AG04450 (cell line): ENCODE data around the gene TM4SF18. TPM values are rescaled to one million over a fixed set of nuclear protein-coding genes. Genes with fewer than 3 reads are reported as not detected.

ENCODE experiments used
- CTCF ChIA-PET: fragments of 300-600, 350-600 bp; formaldehyde crosslinking; extraction: SDS; loops from one replicate; lab custom pipeline; 2022; ENCODE audit warnings: antibody characterized with exemption, inconsistent platforms; lab: Charles Lee
- POLR2A ChIA-PET: fragments of 350-600 bp; formaldehyde crosslinking; extraction: SDS; loops from one replicate; lab custom pipeline; 2021; ENCODE audit warnings: antibody characterized with exemption, inconsistent platforms; lab: Yijun Ruan, JAX
- DNase-seq: peaks from one replicate; pipeline ENCODE4 v3.0.0-alpha.2; 2011; ENCODE audit warnings: low read depth, low spot score
- H3K27ac ChIP-seq: one replicate; pipeline ENCODE4 v1.5.1; 2012; ENCODE audit warnings: low read depth, low read length, control low read depth
- H3K27me3 ChIP-seq: one replicate; pipeline ENCODE4 v1.6.0; 2012; ENCODE audit warnings: low read length; ENCODE audit not compliant: control insufficient read depth, insufficient read depth
- H3K4me3 ChIP-seq: 2 replicates; pipeline ENCODE4 v1.5.1; 2011; ENCODE audit warnings: mild to moderate bottlenecking, low read depth, low read length, control low read depth
- H3K9me3 ChIP-seq: 2 replicates; pipeline ENCODE4 v1.5.1; 2012; ENCODE audit warnings: low read length; ENCODE audit not compliant: control insufficient read depth, insufficient read depth
- CTCF ChIP-seq: IDR thresholded peaks from 2 replicates; pipeline ENCODE4 v1.5.1; 2011; ENCODE audit warnings: low read depth, low read length, control low read depth, inconsistent platforms
- polyA plus RNA-seq: library from polyadenylated mRNA; depleted of rRNA; stranded (reverse); fragments of >200 nt; gene quantifications from 2 replicates; pipeline ENCODE4 v1.2.3, GENCODE V29; 2011

Gene TM4SF18
- polyA plus RNA-seq, 1 experiment: 0.09 TPM

GRCh38 chr3:149378478-149379309, 45.3 kb upstream of the TM4SF18 start:
- CTCF ChIA-PET: interaction anchor here (1.0 kb wide), 1 partner anchor 101 kb away, joined by 3 read pairs; no protein-coding TSS in a partner anchor
- no peak for TF ChIP-seq CTCF
- no peak for DNase-seq
- Histone ChIP-seq H3K4me3 (no peak overlapping the region), H3K27ac (peak overlapping the region; percentile 43), H3K27me3 (no peaks in the 10 kb centered on the region), H3K9me3 (no peaks in the 10 kb centered on the region)
- POLR2A ChIA-PET: interaction anchor here (0.6 to 1.4 kb wide), 4 partner anchors 8 to 177 kb away, joined by 3 to 4 read pairs (median 4); no protein-coding TSS in a partner anchor

DNA sequence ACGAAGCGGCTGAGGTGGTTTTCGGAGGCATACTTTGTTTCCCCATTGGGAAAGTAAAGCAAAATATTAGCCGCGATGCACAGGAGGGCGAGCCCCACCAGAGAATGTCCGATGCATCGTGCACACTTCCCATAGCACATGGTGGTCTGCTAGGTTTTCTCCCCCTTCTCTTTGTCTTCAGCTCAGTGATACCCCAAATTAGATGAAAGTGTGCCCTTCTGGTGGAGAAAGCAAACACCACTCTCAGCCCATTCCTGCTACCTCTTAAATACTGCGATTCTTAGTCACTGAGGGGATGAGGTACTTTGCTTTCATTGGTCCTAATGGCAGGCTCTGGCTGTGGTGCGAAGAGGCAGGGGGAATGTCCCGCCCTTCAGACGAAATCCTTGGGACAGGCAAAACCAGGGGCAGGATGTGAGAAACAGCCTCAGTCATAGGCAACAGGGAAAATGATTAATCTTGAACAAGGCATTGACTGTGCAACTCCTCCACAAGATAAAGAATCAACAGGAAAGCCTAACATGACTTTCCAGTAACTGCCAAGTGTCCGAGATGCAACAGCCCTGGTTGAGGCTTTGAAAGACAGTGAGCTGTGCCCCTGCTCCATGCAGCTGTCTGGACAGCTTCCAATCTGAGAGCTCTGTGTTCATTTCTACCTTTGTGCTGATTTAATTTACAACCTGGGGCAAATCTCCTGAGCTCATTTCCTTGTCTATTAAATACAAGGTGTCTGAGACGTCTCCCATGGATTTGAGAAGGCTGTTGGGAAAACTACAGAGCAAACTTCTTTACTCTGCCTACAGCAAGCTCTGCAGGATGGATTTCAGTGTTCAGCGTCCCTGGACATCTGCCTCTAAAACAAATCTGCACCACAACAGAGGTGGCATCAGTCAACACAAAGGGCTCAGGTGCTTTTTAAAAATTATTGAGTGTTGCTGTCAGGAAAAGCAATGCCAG, 44.2 kb upstream of the TM4SF18 start, which contains the start of gene TM4SF1:
TM4SF1 (minus strand) TSS at position 242 of the 957 bp plus-strand sequence; CDS start at position 140, 102 bp downstream.
- POLR2A ChIA-PET: interaction anchor here (0.6 to 1.4 kb wide), 5 partner anchors 9 to 178 kb away, joined by 3 to 4 read pairs (median 4); no protein-coding TSS in a partner anchor
- Histone ChIP-seq H3K9me3 (no peaks in the 10 kb centered on the region), H3K4me3 (peak within 1 kb of the TSS; percentile 65), H3K27ac (peak within 1 kb of the TSS; percentile 80), H3K27me3 (no peaks in the 10 kb centered on the region)
- CTCF ChIA-PET: interaction anchor here (0.6 to 1.1 kb wide), 3 partner anchors 102 to 422 kb away, joined by 3 to 5 read pairs (median 3); no protein-coding TSS in a partner anchor
- peak; percentile 78 for DNase-seq
- TF ChIP-seq CTCF: no peak

- Histone ChIP-seq H3K27me3 (no peaks in the 10 kb centered on the region), H3K9me3 (no peaks in the 10 kb centered on the region), H3K4me3 (peak overlapping the region; percentile 65), H3K27ac (peak overlapping the region; percentile 80)
- ChIA-PET POLR2A (interaction anchor here (1.0 to 1.4 kb wide), 2 partner anchors 12 to 25 kb away, joined by 3 to 4 read pairs; no protein-coding TSS in a partner anchor), CTCF (interaction anchor here (1.1 to 1.2 kb wide), 3 partner anchors 103 to 432 kb away, joined by 3 to 7 read pairs (median 5); no protein-coding TSS in a partner anchor)
- no peak for DNase-seq
- no peak for TF ChIP-seq CTCF
Measured at GRCh38 chr3:149376718-149377407, 43.4 kb upstream of the TM4SF18 start.

DNA sequence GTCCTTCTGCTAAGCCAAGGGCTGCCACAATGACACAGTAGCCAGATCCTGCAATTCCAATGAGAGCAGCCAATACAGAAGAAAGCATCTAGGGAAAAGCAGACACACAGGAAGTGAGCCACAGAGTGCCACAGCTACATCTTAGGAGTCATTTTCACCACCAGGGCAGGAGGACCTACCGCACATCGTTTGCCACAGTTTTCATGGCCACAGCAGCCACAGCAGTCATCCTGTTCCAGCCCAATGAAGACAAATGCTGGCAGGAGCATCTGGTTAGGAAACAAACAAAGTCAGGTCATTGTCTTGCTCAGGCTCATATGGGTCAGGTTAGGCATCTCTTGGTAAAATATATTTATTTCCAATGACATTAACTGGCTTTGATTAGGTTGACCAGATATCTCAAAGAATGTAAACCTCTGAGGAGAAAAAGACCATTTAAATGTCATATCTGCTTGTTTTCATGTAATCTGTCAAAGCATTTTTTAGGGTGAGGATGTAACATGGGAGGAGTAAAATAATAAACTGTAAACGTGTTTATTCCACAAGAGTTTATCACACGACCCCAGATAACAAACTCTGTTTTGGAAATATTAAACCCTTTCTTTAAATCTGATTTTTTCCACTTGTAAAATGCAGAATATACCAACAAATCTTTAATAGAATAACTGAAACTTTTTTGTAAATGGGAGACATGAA, 42.2 kb upstream of the TM4SF18 start:
- peak overlapping the region; percentile 43 for H3K27ac ChIP-seq
- CTCF ChIA-PET: interaction anchor here (1.2 kb wide), 2 partner anchors 104 to 433 kb away, joined by 3 to 7 read pairs; no protein-coding TSS in a partner anchor
- no peak for DNase-seq
- H3K9me3 ChIP-seq: no peaks in the 10 kb centered on the region
- no peak; the same call in 1 of the 2 replicates for TF ChIP-seq CTCF
- H3K27me3 ChIP-seq: no peaks in the 10 kb centered on the region
- POLR2A ChIA-PET: no interaction called here
- H3K4me3 ChIP-seq: peak overlapping the region; percentile 65
